Middle frontal gyrus (tissue), 1 donor: ENCODE data around the gene NEDD4L.

Experiments used
- DNase-seq: peaks from one replicate; pipeline ENCODE4 v3.0.0-alpha.2; 2015; ENCODE audit warnings: low spot score; ENCODE audit errors: extremely low spot score

The NEDD4L gene

GRCh38 chr18:58180172-58180571, 136.1 kb downstream of the NEDD4L start:
- no peak for DNase-seq

- no peak for DNase-seq
These were observed 136.8 kb downstream of the NEDD4L start for GRCh38 chr18:58180738-58181353.

DNA sequence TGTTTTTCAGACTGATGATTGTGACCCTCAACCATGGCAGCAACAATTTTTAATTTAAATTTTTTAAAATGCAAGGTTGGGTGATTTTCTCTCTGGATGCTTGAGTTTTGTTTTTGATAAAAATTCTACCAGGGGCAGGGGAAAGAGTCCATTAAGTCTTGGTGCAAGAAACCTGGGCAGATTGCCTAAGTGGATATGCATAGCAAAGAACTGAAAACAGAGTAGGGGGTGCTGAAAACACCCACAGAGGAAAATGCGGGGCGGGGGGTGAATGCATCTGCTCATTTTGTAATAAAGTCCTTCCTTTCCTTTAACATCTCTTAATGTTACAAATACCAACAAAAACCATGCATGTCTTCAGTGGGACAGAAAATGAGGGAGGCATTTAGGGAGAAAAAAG, 138.0 kb downstream of the NEDD4L start:
- no peak for DNase-seq

- DNase-seq: no peak
These were observed 139.2 kb downstream of the NEDD4L start for GRCh38 chr18:58183226-58183625.

DNA sequence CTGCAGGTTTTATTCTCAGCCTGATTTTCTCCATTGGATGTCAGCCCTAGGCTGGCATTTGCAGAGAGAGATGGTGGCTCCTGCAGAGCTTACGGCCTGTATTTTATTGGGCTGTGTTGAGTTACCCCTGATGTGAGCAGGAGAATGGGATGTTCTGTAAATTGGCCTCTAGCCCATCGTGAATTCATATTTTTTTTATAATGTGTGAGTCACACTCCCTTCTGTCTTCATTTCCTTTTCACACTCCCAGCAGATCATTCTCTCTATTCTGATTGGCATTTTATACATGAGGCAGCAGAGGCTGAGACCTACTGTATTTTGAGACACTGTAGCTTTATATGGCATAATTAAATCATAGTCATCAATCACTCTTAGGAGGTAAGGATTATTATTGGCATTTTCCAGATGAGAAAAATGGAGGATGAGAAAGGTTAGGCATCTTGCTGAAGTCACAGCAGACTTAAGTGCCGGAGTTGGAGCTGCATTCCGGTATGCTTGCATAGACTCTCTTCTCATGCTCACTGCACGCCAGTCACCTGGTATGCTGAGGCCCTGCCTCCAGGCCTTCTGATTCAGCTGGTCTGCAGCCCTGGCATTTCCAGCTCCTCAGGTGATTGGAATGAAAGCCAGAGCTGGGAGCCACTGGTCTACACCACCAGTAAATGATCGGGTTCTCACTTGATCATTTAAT, 142.4 kb downstream of the NEDD4L start:
- no peak for DNase-seq

DNA sequence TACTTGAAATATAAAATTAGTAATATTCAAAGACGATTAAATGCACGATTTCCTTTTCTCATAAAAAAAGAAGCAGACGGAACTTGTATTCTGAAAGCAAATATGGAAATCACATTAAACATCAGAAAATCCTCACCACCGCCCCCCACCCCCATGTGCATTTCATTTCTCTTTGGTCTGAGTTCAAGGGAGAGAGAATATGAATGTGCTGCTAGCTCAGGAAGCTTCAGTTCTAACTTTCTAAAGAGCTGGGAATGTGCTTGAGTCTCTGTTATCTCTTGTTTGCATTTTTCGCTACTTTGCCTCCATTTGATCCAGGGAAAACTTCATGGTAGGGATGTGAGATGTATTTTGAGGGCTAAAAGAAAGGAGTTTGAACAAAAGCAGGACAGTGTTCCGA, 143.6 kb downstream of the NEDD4L start:
- DNase-seq: no peak

GRCh38 chr18:58188996-58189395, 145.0 kb downstream of the NEDD4L start:
- DNase-seq: no peak

DNA sequence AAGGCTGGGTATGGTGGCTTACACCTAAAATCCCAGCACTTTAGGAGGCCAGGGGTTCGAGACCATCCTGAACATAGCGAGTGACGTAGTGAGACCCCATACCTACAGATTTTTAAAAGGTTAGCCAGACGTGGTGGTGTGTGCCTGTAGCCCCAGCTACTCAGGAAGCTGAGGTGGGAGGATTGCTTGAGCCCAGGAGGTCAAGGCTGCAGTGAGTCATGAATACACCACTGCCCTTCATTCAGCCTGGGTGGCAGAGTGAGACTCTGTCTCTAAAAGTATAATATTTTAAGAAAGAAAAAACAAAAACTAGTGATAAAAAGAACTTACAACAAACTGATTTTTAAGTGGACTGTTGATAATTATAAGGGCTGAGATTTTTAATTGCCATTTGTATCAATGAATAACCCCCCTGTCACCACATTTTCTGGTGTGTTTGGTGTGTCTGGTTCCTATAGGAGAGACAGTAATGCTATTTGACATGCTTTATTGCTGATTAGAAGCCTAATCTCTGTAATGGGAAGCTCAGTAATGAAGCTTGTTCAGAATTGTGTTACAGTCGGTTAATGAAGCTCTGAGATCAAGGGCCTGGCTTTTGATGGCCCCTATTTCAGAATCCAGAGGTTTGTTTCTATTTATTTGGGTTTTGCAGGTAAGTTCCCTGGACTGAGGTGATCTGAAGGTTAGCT, 147.0 kb downstream of the NEDD4L start:
- DNase-seq: no peak

DNA sequence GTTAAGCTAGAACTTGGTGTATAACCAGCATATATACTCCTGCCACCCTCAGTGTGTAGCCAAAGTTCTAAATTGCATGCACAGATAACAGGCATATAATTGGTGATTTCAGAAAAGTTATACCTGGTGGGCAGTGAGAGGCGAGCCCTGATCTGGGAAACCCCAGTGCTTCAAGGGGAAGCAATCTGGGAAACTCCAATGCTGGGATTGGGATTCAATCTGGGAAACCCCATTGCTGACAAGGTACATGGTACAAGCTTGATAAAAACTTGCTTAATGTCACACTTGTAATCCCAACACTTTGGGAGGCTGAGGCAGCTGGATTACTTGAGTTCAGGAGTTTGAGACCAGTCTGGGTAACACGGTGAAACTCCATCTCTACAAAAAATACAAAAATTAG, 147.6 kb downstream of the NEDD4L start:
- no peak for DNase-seq

GRCh38 chr18:58192519-58192918, 148.5 kb downstream of the NEDD4L start:
- DNase-seq: no peak

- no peak for DNase-seq
These were observed 150.0 kb downstream of the NEDD4L start for GRCh38 chr18:58194028-58194427.

GRCh38 chr18:58195278-58195765, 151.3 kb downstream of the NEDD4L start:
- no peak for DNase-seq

DNA sequence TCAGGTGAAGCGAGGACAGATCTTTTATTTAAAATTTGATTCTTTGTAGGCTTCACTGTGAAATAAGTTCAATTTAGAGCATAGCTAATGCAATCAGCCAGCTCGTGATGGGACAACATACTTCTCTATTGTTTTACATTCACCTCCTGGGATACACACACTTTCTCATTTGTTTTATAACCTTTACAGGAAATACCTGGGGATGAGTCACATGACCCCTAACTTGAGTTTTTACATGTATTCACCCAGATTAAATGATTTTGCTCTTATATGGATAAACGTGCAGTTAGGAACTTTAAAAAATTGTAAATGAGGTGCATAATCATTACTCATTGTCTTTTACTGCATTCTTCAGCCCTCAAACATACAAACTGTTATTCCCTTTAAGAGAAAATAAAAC, 152.1 kb downstream of the NEDD4L start:
- DNase-seq: no peak

GRCh38 chr18:58196881-58197872, 153.2 kb downstream of the NEDD4L start:
- DNase-seq: no peak

DNA sequence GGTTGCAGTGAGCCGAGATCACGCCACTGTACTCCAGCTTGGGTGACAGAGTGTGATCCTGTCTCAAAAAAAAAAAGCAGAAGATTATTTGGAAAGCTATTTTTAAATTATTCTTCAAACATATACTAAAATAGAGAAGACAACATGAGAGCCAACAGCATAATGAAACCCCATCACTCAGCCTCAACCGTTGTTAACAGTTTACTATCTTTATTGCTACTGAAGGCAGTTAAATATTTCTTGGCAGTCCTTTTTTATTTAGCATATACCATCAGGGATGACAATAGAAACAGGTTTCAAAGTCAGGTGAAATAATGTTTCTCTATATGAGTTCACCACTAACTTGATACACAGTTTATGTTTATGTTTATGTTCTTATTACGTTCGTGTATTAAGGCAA, 157.2 kb downstream of the NEDD4L start:
- no peak for DNase-seq

DNA sequence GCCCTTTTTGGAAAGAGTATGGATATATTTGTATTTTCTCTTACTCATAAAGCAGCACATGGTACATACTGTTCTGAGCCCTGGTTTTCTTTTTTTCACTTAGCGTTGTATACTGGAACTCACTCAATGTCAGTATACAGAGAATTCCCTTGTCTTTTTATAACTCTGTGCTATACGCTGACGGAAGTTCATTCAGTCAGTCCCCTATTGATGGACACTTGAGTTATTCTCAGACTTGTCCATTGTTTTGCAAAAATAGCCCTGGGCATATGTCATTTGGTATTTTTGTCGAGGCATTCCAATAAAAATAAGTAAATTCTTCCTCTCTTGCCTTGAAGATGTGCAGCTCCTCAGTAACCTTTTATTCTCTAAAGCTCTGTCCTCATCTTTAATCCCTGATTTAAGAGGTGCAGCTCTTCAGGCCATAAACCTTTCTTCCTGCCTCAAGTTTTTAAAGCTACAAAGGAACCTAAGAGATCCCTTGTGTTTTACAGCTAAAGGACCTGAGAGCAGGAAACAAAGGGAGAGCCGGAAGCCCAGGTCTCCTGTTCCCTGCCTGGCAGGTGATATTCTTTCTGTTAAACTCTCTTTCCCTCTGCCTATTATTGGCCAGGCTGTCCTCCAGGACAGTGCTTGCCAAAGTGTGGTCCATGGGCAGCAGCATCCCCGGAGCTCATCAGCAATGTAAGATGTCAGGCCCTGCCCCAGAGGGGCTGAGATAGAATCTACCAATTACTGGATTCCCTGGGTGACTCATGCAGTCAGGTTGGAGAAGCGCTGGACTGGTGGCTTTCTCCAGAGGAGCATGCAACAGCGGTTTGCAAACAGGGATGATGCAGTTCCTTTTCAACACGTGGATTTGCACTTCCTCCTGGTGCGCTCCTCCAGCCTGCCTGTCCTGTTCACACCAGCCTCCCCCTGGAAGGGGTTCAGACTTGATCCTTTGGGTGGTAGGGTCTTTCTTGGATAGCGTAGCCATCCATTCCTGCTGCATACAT, 158.0 kb downstream of the NEDD4L start:
- no peak for DNase-seq

DNA sequence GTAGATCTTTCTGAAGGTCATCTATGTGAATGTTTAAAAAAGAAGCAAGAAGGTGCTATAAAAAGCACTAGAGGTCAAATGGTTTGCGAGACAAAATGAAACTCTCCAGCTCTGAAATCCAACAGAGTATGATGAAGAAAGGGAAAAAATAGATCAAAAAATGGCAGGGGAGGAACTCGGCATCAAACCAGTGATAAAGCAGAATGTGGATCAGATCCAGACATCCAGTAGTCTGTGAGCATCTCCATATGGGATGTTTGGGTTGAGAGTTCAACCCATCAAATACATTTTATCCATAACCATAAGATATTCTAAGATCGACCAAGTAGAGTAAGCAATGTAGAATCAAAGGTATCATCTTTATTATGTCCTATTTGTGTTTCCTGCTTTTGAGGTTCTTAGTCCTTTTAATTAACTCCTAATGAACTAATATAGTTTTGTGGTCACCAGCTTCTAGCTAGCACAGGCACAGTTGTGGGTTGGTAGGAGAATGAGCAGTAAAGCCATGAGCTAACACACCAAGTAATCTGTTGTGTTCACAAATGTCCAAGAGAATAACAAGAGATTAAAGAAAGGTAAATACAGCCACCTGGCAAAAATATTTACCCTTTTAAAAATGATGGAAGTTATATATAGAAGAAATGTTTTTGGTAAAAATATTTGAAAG, 160.9 kb downstream of the NEDD4L start:
- DNase-seq: no peak

DNA sequence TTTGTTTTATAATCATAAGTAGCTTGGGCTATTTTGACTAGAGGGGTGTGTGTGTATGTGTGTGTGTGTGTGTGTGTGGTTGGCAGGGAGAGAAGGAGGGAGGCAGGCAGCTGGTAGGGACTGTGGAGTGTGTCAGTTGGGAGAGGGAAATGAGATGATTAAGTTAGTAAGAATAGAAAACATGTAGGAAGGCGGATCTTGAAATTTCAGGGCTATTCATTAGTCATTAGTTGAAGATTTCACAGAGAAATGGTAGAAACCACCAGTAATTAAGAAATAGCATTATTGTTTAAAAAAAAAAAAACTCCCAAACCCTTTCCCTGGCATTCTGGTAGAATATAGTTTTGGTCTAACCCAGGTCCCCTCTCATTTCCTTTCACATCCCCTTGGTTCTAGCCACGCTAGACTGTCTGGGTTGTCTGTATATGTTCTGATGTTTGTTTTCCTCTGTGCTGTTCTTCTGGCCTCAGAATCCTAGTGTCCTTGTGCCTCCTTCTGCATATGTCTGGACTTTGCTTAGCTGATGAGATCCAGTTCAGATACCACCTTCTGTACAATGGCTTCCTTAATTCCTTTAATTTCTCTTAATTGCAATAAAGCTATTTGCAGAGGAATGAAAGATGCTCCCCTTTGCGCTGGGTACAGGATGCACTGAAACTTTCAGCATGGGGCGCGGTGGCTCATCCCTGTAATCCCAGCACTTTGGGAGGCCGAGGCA, 161.6 kb downstream of the NEDD4L start:
- DNase-seq: no peak
